NCI-H146 treated with DMSO at 0.1 percent for 48 hours (cell line): ENCODE results near the gene AOAH.

Experiments
- DNase-seq: peaks from one replicate; lab custom pipeline; 2025; ENCODE audit not compliant: unreplicated experiment; lab: John Stamatoyannopoulos, UW

Gene AOAH

GRCh38 chr7:36602934-36603887, 121.1 kb downstream of the AOAH start:
- DNase-seq: no peak

GRCh38 chr7:36602511-36602910, 121.8 kb downstream of the AOAH start:
- no peak for DNase-seq

DNA sequence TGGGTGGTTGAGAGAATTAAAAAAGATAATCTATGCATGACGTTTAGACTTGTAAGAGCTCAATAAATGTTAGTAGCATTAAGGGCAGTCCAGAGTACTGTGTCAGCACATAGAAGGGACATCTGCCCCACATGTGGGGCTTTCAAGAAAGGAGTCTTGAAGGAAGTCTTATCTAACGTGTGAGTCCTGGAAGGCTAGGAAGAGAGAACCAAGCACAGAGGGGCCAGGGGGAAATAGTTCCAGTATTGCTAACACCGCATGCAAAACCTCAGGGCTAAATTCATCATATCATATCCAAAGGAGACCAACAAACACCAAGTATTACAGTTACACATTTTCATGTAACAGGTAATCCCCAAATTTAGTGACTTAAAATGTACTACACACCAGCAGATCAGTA, 122.7 kb downstream of the AOAH start:
- DNase-seq: no peak

- no peak for DNase-seq
These were observed 123.3 kb downstream of the AOAH start for GRCh38 chr7:36600869-36601530.

DNA sequence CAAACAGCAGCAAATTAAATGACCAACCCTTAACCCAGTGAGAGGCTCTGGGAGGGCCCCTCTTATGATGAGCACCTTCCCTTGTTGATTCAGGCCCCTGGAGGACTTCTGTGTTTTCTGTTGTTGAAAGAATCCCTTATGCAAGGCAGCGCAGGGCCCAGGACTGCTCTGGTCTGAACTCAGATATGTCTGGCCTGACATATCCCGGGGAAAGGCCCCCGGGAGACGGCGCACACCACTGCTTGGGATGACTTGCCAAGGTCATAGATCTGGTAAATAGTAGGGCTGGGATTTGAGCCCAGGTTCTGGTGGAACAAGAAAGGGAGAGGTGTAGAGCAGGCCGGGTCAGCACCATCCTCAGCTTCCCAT, 124.0 kb downstream of the AOAH start:
- no peak for DNase-seq

DNA sequence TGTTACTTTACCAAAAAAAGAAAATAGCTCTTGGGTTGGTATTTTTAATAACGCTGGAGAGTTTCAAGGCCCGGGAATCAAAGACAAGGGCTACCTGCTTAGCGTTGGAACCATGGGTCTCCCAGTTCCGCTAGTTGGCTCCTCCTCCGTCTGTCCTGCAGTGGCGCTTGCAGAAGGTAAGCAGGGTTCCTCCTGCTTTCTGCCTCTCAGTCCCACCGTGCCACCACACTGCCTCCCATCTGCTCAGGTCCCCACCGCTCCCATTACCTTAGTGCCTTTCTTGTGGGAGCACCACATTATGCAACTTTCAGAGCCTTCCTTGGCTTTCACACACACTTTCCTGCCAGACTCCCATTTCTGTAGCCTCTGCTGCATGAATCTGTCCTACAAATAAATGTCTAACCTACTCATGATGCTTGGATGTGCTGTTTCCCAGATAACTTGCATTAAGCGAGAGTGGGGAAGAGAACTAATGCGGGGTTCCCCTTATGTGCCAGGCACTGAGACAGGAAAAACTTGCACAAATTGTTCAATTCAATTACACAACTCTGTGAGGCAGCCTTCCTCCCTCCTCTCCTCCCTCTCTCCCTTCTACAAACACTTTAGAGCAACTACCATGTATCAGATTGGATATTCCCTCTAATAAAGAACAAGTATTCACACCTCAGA, 124.5 kb downstream of the AOAH start:
- DNase-seq: no peak

DNA sequence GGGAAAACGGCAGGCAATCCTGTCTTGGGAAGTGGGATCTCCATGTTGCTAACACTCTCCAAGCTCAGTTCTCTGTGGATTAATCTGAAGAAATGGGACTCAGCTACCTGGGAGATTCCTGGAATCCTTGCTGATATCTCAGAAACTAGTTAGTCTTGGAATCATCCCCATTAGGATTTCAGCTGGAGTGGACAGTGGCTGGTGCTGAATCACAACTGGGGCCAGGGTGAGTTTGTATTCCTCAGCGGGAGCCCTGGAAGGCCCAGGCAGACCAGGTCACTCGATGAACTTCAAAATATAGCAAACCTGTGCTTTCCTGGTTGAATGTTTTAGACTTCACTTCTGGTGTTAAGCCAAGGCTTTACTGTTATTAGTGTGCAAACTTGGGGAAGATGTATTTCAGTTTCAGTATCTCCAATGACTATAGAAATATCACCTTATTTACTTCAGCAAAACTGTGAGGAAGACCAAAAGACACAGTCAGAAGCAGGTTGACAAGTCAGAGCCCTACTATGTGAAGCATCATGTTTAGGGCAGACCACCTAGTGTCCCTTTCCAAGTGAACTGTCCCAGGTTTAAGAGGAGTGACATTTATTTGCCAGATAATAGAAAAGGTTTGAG, 126.1 kb downstream of the AOAH start:
- DNase-seq: no peak

DNA sequence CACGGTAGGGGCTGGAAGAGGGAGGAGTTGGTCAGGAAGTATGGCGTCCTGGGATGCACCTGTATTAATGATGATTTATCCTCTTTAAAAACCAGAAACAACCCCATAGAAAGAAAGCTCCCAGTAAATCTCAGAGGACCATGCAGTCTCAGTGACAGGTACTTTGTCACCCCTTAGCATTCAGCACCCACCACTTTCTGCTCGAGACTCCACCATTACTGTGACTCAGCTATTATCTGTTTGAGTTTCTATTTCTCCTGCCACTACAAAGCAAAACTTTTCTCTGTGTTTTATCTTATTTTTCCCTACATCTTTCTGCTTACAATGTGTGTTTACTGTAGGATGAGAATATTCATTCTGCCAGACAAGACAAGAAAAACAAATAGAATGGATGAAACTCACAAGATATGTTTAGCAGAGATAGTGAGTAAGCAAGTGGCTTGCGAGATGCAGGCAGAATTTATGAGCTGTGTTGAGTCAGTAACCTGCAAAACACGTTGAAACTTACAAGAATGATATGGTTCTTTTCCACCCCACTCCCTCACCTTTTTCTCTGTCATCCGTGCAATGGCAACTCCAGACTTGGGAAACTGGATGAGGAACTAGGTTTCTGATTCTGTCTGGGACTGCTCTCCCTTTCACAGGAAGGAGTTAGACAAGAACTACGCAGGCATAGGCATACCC, 127.1 kb downstream of the AOAH start:
- DNase-seq: no peak

- DNase-seq: no peak
These were observed 129.8 kb downstream of the AOAH start for GRCh38 chr7:36594445-36594844.

DNA sequence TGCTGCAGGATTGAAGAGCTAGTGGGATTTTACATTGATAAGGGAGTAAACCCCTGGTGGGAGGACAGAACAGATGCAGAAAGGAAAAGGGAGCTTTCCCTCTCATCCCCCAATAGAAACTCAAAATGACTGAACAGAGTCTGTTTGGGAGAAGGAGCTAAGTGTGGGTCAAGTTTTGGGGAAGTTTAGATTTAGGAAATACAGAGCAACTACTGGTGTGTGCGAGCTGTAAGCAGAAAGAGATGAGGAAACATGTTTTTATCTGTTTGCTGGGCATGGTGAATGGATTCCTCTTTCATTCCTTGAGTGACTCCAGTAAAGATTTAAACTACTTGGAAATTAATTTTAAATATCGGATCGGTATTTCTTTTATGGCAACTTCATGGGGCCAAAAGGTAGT, 132.7 kb downstream of the AOAH start:
- no peak for DNase-seq

DNA sequence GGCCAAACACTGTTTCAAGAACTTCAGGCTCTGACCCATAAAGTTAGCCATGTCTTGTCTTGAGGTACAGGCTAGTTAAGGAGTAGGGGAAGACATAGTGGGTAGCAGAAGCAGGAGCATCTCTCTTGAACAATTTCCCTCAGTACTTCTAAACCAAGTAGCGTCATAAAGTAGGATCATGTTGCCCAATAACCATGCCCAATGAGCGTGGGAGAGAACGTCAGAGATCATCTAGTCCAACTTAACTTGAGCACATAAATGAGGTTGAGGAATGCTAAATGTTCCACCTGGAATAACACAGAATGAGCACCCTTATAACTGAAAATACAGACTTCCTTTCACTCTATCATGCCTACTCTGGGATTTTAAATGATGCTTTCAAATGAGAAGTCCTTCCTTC, 134.9 kb downstream of the AOAH start:
- no peak for DNase-seq

- DNase-seq: no peak
These were observed 141.0 kb downstream of the AOAH start for GRCh38 chr7:36583318-36583717.

GRCh38 chr7:36575832-36576231, 148.5 kb downstream of the AOAH start:
- no peak for DNase-seq

GRCh38 chr7:36573066-36573465, 151.2 kb downstream of the AOAH start:
- no peak for DNase-seq

- no peak for DNase-seq
These were observed 153.1 kb downstream of the AOAH start for GRCh38 chr7:36571190-36571560.

DNA sequence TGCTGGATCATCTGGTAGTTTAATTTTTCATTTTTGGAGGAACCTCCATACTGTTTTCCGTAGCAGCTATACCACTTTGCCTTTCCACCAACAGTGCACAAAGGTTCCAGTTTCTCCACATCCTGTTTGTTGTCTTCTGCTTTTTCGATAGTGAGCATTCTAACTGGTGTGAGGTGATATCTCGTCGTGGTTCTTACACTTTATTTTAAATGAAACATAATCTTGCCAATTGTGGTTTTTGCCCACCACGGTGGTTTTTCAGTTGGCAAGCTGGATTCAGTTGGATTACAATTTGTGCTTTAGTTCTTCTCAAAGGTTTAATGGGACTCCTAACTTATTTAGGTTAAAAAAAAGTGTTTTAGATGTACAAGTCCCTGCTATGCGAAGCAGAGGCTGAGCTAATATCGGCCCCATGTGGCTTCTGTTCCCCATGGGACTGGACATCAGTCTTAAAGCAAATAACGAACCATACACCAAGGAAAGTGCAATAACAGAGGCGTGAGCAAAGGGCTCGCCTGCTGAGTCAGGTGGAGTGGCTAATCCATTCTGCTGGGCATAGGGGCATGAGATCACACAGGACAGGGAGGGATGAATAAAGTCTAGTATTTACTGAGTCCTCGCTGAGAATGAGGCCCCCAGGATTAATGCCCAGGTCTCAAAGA, 153.6 kb downstream of the AOAH start:
- no peak for DNase-seq

- DNase-seq: no peak
These were observed 155.8 kb downstream of the AOAH start for GRCh38 chr7:36568452-36568849.

- no peak for DNase-seq
These were observed 156.4 kb downstream of the AOAH start for GRCh38 chr7:36567699-36568451.

- no peak for DNase-seq
These were observed 158.4 kb downstream of the AOAH start for GRCh38 chr7:36565792-36566356.
